Measurements from ENCODE around the gene SVIL. TPM values are rescaled to one million over a fixed set of nuclear protein-coding genes. Genes with fewer than 3 reads are reported as not detected.

The SVIL gene
- total and polyA plus RNA-seq, 9 donors, result 129 to 229 (median 173) TPM

DNA sequence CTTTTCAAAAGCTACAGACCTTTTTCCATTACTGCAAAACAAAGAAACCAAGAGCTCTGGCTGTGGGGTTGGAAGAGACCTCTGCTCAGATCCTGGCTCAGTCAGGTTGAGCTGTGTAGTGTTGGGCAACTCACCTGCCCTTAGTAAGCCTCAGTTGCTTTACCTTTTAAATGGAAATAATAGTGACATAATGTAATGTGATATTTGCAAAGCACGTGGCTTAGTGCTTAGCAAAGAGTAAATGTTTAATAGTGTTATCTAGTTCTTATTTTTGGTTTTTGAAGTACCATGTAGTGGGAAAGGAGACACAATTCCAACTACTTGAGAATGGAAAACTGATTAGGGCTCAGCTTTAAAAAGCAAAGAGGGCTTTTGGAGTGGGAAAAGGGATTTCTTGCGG, 100.2 kb downstream of the SVIL start:
- H3K4me1 ChIP-seq (ENCODE audit: control insufficient read depth, insufficient read depth, low read length), result no peaks in the 10 kb centered on the region
- 57% methylated on average over 1 of the region's 2 CpGs for WGBS (ENCODE audit: insufficient coverage)

DNA sequence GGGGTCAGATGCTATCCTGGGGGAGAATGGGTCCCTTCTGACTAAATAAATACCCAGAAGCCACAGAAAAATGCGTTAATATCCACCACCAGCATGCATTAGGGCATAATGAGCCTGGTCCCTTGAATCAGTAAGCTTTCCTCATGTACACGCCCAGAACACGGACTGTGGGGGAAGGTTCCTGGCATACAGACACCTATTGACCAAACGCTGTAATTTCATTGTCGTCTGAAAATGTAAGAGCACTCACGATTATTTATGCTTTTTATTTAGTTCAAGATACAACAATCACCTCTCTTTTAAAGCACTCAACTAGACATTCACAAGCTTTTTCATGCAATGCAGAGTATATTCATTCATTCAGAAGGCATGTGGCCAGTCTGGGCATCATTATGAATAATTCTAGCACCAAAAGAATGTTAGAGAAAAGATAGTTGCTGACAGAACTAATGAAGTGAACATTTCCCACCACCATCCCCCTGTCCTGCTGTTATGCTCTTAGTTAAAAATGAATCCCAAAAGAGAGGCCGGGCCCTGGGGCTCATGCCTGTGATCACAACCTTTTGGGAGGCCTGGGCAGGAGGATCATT, 101.0 kb downstream of the SVIL start:
- peaks cover 31% of the 10 kb centered on the region for H3K36me3 ChIP-seq (ENCODE audit: control insufficient read depth, insufficient read depth, low read length)
- H3K27ac ChIP-seq (ENCODE audit: low read length), result no peak overlapping the region
- no peaks in the 10 kb centered on the region for H3K4me1 ChIP-seq (ENCODE audit: control insufficient read depth, insufficient read depth, low read length)
- H3K9me3 ChIP-seq (replicated peaks; ENCODE audit: control insufficient read depth, low read depth, low read length), result no peaks in the 10 kb centered on the region
- DNase-seq, result no peak
- H3K27me3 ChIP-seq (ENCODE audit: control insufficient read depth, insufficient read depth, low read length), result no peaks in the 10 kb centered on the region
- H3K4me3 ChIP-seq (ENCODE audit: low read length), result no peak overlapping the region
- WGBS (ENCODE audit: insufficient coverage), result 80% methylated on average over 5 of the region's 7 CpGs

More for the DNA sequence above, 100.2 kb downstream of the SVIL start:
- Histone ChIP-seq H3K27ac (ENCODE audit: low read length) (no peak overlapping the region), H3K36me3 (ENCODE audit: control insufficient read depth, insufficient read depth, low read length) (peaks cover 28% of the 10 kb centered on the region), H3K27me3 (ENCODE audit: control insufficient read depth, insufficient read depth, low read length) (no peaks in the 10 kb centered on the region), H3K4me3 (ENCODE audit: low read length) (no peak overlapping the region), H3K9me3 (replicated peaks; ENCODE audit: control insufficient read depth, low read depth, low read length) (no peaks in the 10 kb centered on the region)
- DNase-seq, result no peak

DNA sequence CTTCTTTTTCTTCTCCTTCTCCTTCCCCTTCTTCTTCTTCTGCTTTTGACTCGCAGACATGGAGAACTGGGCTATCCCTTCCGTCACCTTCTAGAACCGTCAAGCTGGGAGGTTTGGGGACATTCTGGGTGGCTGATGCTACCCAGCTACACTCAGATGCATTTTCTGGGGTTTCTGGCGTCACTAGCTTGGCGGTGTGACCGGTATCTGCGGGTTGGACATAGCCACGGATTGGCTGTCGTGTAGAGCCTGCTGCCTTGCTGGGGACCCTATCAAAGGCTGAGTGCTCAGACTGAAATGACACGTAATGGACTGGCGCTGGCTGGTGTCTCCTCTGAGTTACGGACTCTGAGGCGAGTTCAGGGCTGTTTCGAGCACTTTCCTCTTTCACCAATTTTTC, 101.7 kb downstream of the SVIL start:
- peaks cover 38% of the 10 kb centered on the region for H3K36me3 ChIP-seq (ENCODE audit: control insufficient read depth, insufficient read depth, low read length)
- no peak overlapping the region for H3K27ac ChIP-seq (ENCODE audit: low read length)
- 94% methylated on average over 10 of the region's 14 CpGs for WGBS (ENCODE audit: insufficient coverage)
- no peaks in the 10 kb centered on the region for H3K4me1 ChIP-seq (ENCODE audit: control insufficient read depth, insufficient read depth, low read length)
- no peak for DNase-seq
- no peaks in the 10 kb centered on the region for H3K27me3 ChIP-seq (ENCODE audit: control insufficient read depth, insufficient read depth, low read length)
- H3K4me3 ChIP-seq (ENCODE audit: low read length), result no peak overlapping the region
- no peaks in the 10 kb centered on the region for H3K9me3 ChIP-seq (replicated peaks; ENCODE audit: control insufficient read depth, low read depth, low read length)

GRCh38 chr10:29532256-29532878, 102.4 kb downstream of the SVIL start:
- no peak overlapping the region for H3K4me3 ChIP-seq (ENCODE audit: low read length)
- no peak overlapping the region for H3K27ac ChIP-seq (ENCODE audit: low read length)
- no peaks in the 10 kb centered on the region for H3K4me1 ChIP-seq (ENCODE audit: control insufficient read depth, insufficient read depth, low read length)
- peaks cover 41% of the 10 kb centered on the region for H3K36me3 ChIP-seq (ENCODE audit: control insufficient read depth, insufficient read depth, low read length)
- no peaks in the 10 kb centered on the region for H3K27me3 ChIP-seq (ENCODE audit: control insufficient read depth, insufficient read depth, low read length)
- no peaks in the 10 kb centered on the region for H3K9me3 ChIP-seq (replicated peaks; ENCODE audit: control insufficient read depth, low read depth, low read length)
- no peak for DNase-seq
- WGBS (ENCODE audit: insufficient coverage), result 94% methylated on average over 18 of the region's 19 CpGs

DNA sequence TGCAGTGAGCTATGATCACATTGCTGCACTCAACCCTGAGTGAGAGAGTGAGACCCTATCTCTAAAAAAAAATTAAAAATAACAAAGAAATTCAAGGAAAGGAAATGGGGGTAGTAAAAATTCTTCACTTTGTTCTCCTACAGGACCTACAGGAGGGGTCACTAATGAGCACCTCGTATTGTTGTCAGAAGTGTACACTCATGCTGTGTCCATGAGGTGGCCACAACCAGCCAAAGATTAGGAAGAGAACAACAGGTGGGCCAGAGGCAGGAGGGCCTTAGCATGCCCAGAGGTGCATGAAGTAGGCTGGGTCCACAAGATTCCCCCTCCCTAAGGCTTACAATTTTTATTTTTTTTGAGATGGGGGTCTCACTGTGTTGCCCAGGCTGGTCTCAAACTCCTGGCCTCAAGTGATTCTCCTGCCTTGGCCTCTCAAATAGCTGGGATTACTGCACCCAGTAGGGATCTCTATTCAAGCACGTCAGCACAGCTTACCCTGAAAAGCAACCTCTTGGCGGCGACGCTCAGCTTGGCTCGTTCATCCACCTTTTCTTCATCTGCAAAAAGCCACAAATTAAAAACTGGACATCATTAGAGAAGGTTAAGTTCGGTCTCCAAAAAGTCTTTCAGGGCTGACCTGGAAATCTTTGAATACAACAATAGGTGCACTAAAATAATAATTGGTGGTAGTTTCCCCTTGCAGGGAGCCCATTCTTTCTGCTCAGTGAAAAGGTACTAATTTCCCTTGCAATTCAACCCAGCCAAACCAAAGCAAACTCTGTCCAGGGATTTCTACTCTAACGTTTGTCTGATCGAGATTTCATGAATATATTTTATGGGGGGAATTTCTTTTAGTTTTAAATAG, 104.4 kb downstream of the SVIL start:
- WGBS (ENCODE audit: insufficient coverage), result 60% methylated on average over 1 of the region's 9 CpGs
- no peaks in the 10 kb centered on the region for H3K9me3 ChIP-seq (replicated peaks; ENCODE audit: control insufficient read depth, low read depth, low read length)
- H3K27me3 ChIP-seq (ENCODE audit: control insufficient read depth, insufficient read depth, low read length), result no peaks in the 10 kb centered on the region
- no peak overlapping the region for H3K4me3 ChIP-seq (ENCODE audit: low read length)
- no peaks in the 10 kb centered on the region for H3K4me1 ChIP-seq (ENCODE audit: control insufficient read depth, insufficient read depth, low read length)
- no peak for DNase-seq
- peaks cover 50% of the 10 kb centered on the region for H3K36me3 ChIP-seq (ENCODE audit: control insufficient read depth, insufficient read depth, low read length)
- H3K27ac ChIP-seq (ENCODE audit: low read length), result no peak overlapping the region

DNA sequence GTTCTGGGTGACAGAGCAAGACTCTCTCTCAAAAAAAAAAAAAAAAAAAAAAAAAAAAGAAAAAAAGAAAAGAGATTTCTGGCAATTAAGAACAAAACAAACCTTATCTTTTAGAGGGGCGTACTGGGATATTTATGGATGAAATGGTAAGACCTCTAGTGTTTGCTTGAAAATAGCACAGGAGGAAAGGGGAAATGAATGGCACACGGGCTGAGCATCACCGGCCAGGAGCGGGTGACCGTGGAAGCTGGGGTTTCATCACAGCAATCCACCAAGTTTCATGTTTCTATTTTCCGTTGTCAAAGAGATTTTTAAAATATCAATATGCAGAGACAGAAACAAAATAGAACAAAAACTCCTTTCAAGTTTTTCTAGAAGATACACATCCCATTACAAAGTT, 105.6 kb downstream of the SVIL start:
- H3K36me3 ChIP-seq (ENCODE audit: control insufficient read depth, insufficient read depth, low read length), result peaks cover 52% of the 10 kb centered on the region
- H3K9me3 ChIP-seq (replicated peaks; ENCODE audit: control insufficient read depth, low read depth, low read length), result no peaks in the 10 kb centered on the region
- no peak for DNase-seq
- no CpG with 5 or more reads among the region's 6 CpGs for WGBS (ENCODE audit: insufficient coverage)
- no peak overlapping the region for H3K27ac ChIP-seq (ENCODE audit: low read length)
- H3K4me3 ChIP-seq (ENCODE audit: low read length), result no peak overlapping the region
- no peaks in the 10 kb centered on the region for H3K27me3 ChIP-seq (ENCODE audit: control insufficient read depth, insufficient read depth, low read length)
- no peaks in the 10 kb centered on the region for H3K4me1 ChIP-seq (ENCODE audit: control insufficient read depth, insufficient read depth, low read length)

- Histone ChIP-seq H3K27ac (ENCODE audit: low read length) (no peak overlapping the region), H3K4me1 (ENCODE audit: control insufficient read depth, insufficient read depth, low read length) (no peaks in the 10 kb centered on the region)
Observed at GRCh38 chr10:29525762-29526161, 109.0 kb downstream of the SVIL start.

DNA sequence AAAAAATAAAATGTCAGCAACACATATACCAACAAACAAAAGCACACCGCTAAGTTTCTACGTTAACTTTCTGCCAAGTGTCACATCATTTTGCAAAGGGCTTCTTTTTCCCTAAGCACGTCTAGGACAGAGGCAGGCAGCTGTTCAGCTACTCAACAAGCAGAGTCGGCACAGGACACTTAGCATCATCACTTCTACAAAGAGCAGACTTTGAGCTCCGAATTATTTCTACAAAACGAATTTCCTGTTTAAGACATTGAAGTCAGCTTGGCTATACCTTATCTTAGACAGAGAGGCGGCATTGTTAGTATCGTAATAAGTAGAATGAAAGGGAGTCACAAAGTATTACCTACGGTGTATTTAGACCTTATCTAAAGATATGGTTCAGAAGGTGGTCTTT, 110.1 kb downstream of the SVIL start:
- Histone ChIP-seq H3K9me3 (replicated peaks; ENCODE audit: control insufficient read depth, low read depth, low read length) (no peaks in the 10 kb centered on the region), H3K4me3 (ENCODE audit: low read length) (no peak overlapping the region), H3K27ac (ENCODE audit: low read length) (no peak overlapping the region), H3K36me3 (ENCODE audit: control insufficient read depth, insufficient read depth, low read length) (peaks cover 56% of the 10 kb centered on the region), H3K27me3 (ENCODE audit: control insufficient read depth, insufficient read depth, low read length) (no peaks in the 10 kb centered on the region), H3K4me1 (ENCODE audit: control insufficient read depth, insufficient read depth, low read length) (no peaks in the 10 kb centered on the region)
- 87% methylated on average over 4 of the region's 9 CpGs for WGBS (ENCODE audit: insufficient coverage)
- no peak for DNase-seq

More at GRCh38 chr10:29525762-29526161, 109.0 kb downstream of the SVIL start:
- WGBS (ENCODE audit: insufficient coverage), result no CpG with 5 or more reads among the region's 7 CpGs
- no peak overlapping the region for H3K4me3 ChIP-seq (ENCODE audit: low read length)
- H3K27me3 ChIP-seq (ENCODE audit: control insufficient read depth, insufficient read depth, low read length), result no peaks in the 10 kb centered on the region
- DNase-seq, result no peak
- H3K36me3 ChIP-seq (ENCODE audit: control insufficient read depth, insufficient read depth, low read length), result peaks cover 57% of the 10 kb centered on the region
- no peaks in the 10 kb centered on the region for H3K9me3 ChIP-seq (replicated peaks; ENCODE audit: control insufficient read depth, low read depth, low read length)

DNA sequence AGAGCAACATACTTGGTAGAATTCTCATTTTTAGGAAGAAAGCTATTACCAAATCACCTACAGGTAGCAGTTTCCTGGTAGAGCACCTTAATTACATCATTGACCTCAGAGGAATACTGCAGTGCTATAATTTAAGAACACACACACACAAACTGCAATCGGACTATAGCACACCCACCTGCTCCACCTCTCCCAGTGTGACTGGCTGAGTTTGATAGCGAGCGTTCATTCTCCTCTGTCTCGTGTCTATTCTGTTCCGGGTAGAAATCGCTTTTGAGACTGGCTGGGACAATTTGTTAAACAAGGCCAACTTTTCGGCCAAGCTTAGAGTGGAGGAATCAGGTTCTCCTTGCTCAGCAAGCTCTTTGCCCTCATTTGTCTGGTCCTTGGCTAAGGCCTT, 110.5 kb downstream of the SVIL start:
- WGBS (ENCODE audit: insufficient coverage), result 96% methylated on average over 7 of the region's 7 CpGs
- no peak for DNase-seq
- Histone ChIP-seq H3K4me1 (ENCODE audit: control insufficient read depth, insufficient read depth, low read length) (no peaks in the 10 kb centered on the region), H3K36me3 (ENCODE audit: control insufficient read depth, insufficient read depth, low read length) (peaks cover 53% of the 10 kb centered on the region), H3K9me3 (replicated peaks; ENCODE audit: control insufficient read depth, low read depth, low read length) (no peaks in the 10 kb centered on the region), H3K4me3 (ENCODE audit: low read length) (no peak overlapping the region), H3K27me3 (ENCODE audit: control insufficient read depth, insufficient read depth, low read length) (no peaks in the 10 kb centered on the region), H3K27ac (ENCODE audit: low read length) (no peak overlapping the region)

DNA sequence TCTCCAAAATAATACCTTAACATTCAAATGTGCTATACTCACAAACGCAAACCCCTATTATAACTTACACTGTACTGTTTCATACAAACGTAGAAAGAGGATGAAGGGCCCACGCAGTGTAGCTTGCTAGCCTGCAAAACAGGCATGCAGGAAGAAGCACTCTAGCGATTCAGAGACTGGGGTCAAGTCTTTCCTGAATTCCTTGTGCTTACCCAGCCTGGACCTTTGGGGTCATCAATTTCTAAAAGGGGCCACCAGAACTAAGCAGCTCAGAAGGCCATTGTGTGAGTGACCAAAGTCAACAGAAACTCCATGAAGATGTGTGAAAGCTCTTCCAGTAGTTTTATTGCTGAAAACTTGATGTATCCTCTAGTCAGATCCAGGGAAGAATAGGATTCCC, 111.9 kb downstream of the SVIL start:
- H3K27ac ChIP-seq (ENCODE audit: low read length), result no peak overlapping the region
- WGBS (ENCODE audit: insufficient coverage), result 62% methylated on average over 4 of the region's 4 CpGs
- no peak for DNase-seq
- no peaks in the 10 kb centered on the region for H3K27me3 ChIP-seq (ENCODE audit: control insufficient read depth, insufficient read depth, low read length)
- H3K36me3 ChIP-seq (ENCODE audit: control insufficient read depth, insufficient read depth, low read length), result peaks cover 47% of the 10 kb centered on the region
- H3K4me3 ChIP-seq (ENCODE audit: low read length), result no peak overlapping the region
- no peaks in the 10 kb centered on the region for H3K4me1 ChIP-seq (ENCODE audit: control insufficient read depth, insufficient read depth, low read length)
- H3K9me3 ChIP-seq (replicated peaks; ENCODE audit: control insufficient read depth, low read depth, low read length), result no peaks in the 10 kb centered on the region

All from muscle of leg (tissue), 11 donors.